Measurements from ENCODE around the gene KCNC1.

The KCNC1 gene

GRCh38 chr11:17775507-17776211 lies 41.1 kb downstream of the KCNC1 start:
- DNase-seq = no peak

GRCh38 chr11:17776212-17776875 lies 41.8 kb downstream of the KCNC1 start:
- no peak for DNase-seq

- no peak for DNase-seq
Measured at GRCh38 chr11:17777086-17777737, 42.6 kb downstream of the KCNC1 start.

- no peak for DNase-seq
Measured at GRCh38 chr11:17777738-17778091, 43.1 kb downstream of the KCNC1 start.

GRCh38 chr11:17778352-17778751 lies 43.8 kb downstream of the KCNC1 start:
- no peak for DNase-seq

GRCh38 chr11:17778956-17779860 lies 44.6 kb downstream of the KCNC1 start:
- DNase-seq = no peak

GRCh38 chr11:17779861-17780594 lies 45.4 kb downstream of the KCNC1 start:
- DNase-seq = peak in 1 of 2 experiments; percentile 12

- DNase-seq = no peak
Measured at GRCh38 chr11:17780668-17781067, 46.1 kb downstream of the KCNC1 start.

- no peak for DNase-seq
Measured at GRCh38 chr11:17781221-17781620, 46.6 kb downstream of the KCNC1 start.

- no peak for DNase-seq
Measured at GRCh38 chr11:17781626-17782025, 47.0 kb downstream of the KCNC1 start.

GRCh38 chr11:17782145-17782544 lies 47.6 kb downstream of the KCNC1 start:
- no peak for DNase-seq

GRCh38 chr11:17782603-17783337 lies 48.2 kb downstream of the KCNC1 start:
- no peak for DNase-seq

- no peak for DNase-seq
Measured at GRCh38 chr11:17783878-17784277, 49.3 kb downstream of the KCNC1 start.

- DNase-seq = no peak
Measured at GRCh38 chr11:17786824-17787525, 52.4 kb downstream of the KCNC1 start.

GRCh38 chr11:17788084-17788483 lies 53.5 kb downstream of the KCNC1 start:
- DNase-seq = no peak

- DNase-seq = no peak
Measured at GRCh38 chr11:17790453-17790852, 55.9 kb downstream of the KCNC1 start.

- DNase-seq = no peak
Measured at GRCh38 chr11:17791144-17791543, 56.6 kb downstream of the KCNC1 start.

GRCh38 chr11:17792161-17792560 lies 57.6 kb downstream of the KCNC1 start:
- no peak for DNase-seq

GRCh38 chr11:17793642-17794170 lies 59.1 kb downstream of the KCNC1 start:
- no peak for DNase-seq

GRCh38 chr11:17794981-17795380 lies 60.4 kb downstream of the KCNC1 start:
- no peak for DNase-seq

GRCh38 chr11:17796154-17796553 lies 61.6 kb downstream of the KCNC1 start:
- no peak for DNase-seq

All from NCI-H526 (cell line).